Tibial nerve (tissue), 4 donors: ENCODE measurements around the gene ZBED4. TPM values are rescaled to one million over a fixed set of nuclear protein-coding genes. Genes with fewer than 3 reads are reported as not detected.

ENCODE experiments used
- DNase-seq, 2 donors: peaks; one replicate each; pipeline ENCODE4 v3.0.0-alpha.2; 2019; ENCODE audit warnings: low spot score in 2 of 2
- H3K27ac ChIP-seq, 4 donors: fragments of 200-600 bp; sonication (generic) in 3 of 4; one replicate each; pipeline ENCODE4 v1.5.1; 2017 to 2019; ENCODE audit warnings: mild to moderate bottlenecking in 1 of 4
- H3K27me3 ChIP-seq, 2 donors: fragments of 200-600 bp; sonication (generic) in 1 of 2; one replicate each; pipeline versions ENCODE4 v1.5.1 to v1.6.0; 2017 to 2019
- H3K36me3 ChIP-seq, 3 donors: fragments of 200-600 bp; sonication (generic); one replicate each; pipeline ENCODE4 v1.5.1; 2018 to 2019
- H3K4me1 ChIP-seq, 4 donors: fragments of 200-600 bp; sonication (generic) in 3 of 4; one replicate each; pipeline ENCODE4 v1.5.1; 2017 to 2019
- H3K4me3 ChIP-seq, 4 donors: fragments of 200-600 bp; sonication (generic) in 3 of 4; one replicate each; pipeline ENCODE4 v1.5.1; 2017 to 2019; ENCODE audit warnings: mild to moderate bottlenecking in 1 of 4, moderate library complexity in 1 of 4
- H3K9me3 ChIP-seq, 4 donors: fragments of 200-600 bp; sonication (generic) in 3 of 4; one replicate each; pipeline ENCODE4 v1.5.1; 2017 to 2019
- CTCF ChIP-seq, 5 experiments: fragments of 200-600 bp in 3 of 5; fragments of 450-650 bp in 2 of 5; sonication (generic) in 3 of 5; IDR thresholded peaks; one replicate each; pipeline ENCODE4 v1.5.1; 2016 to 2019; ENCODE audit warnings: antibody characterized with exemption in 5 of 5, mild to moderate bottlenecking in 3 of 5, moderate library complexity in 2 of 5
- EP300 ChIP-seq, 2 donors: sonication (generic); formaldehyde crosslinking; IDR thresholded peaks; one replicate each; pipeline ENCODE4 v1.6.1; 2017; ENCODE audit warnings: antibody characterized with exemption in 2 of 2, mild to moderate bottlenecking in 1 of 2
- POLR2A ChIP-seq, 2 donors: fragments of 450-650 bp; IDR thresholded peaks; one replicate each; pipeline ENCODE4 v1.6.1; 2017; ENCODE audit warnings: antibody characterized with exemption in 2 of 2, mild to moderate bottlenecking in 2 of 2, moderate library complexity in 2 of 2
- WGBS, 2 donors: methylation state at CpG; one replicate each; pipeline ENCODE4 v1.1.5; 2018; 5-methylcytosine and 5-hydroxymethylcytosine counted together
- total RNA-seq, 4 donors: library from RNA; depleted of rRNA; stranded (reverse); fragments of >200 nt; gene quantifications; one replicate each; pipeline ENCODE4 v1.1.0, GENCODE V29; 2016

ZBED4 gene
- total RNA-seq, 4 donors from 2014 or later, result 5.9 to 12.3 (median 7.3) TPM

- Histone ChIP-seq H3K27ac (no peak overlapping the region), H3K4me3 (no peak overlapping the region), H3K9me3 (peaks cover 0 to 15% (median 0%) of the 10 kb centered on the region in 4 donors), H3K27me3 (no peaks in the 10 kb centered on the region), H3K36me3 (peaks cover 0 to 87% (median 4%) of the 10 kb centered on the region in 3 donors), H3K4me1 (no peaks in the 10 kb centered on the region)
- WGBS, 2 donors, result 97 to 98% methylated on average over 35 of the region's 35 CpGs
- no peak for TF ChIP-seq CTCF (IDR thresholded peaks at IDR 0.05)
- no peak for TF ChIP-seq POLR2A (IDR thresholded peaks at IDR 0.05)
- no peak for TF ChIP-seq EP300 (IDR thresholded peaks at IDR 0.05)
- DNase-seq, result no peak
Observed at GRCh38 chr22:49885881-49886280, 32.2 kb downstream of the ZBED4 start.

GRCh38 chr22:49886346-49887063 lies 32.9 kb downstream of the ZBED4 start:
- Histone ChIP-seq H3K9me3 (peaks cover 0 to 14% (median 0%) of the 10 kb centered on the region in 4 donors), H3K27ac (no peak overlapping the region), H3K36me3 (peaks cover 0 to 88% (median 4%) of the 10 kb centered on the region in 3 donors), H3K4me3 (no peak overlapping the region), H3K27me3 (no peaks in the 10 kb centered on the region), H3K4me1 (no peaks in the 10 kb centered on the region)
- DNase-seq, result no peak
- WGBS, 2 donors, result 94 to 98% methylated on average over 30 to 41 of the region's 41 CpGs
- TF ChIP-seq POLR2A (IDR thresholded peaks at IDR 0.05) (no peak), EP300 (IDR thresholded peaks at IDR 0.05) (no peak)

- 97% methylated on average over 14 of the region's 14 CpGs for WGBS, 2 donors
- H3K27ac ChIP-seq, result no peak overlapping the region
- H3K4me1 ChIP-seq, result no peaks in the 10 kb centered on the region
- TF ChIP-seq CTCF (IDR thresholded peaks at IDR 0.05) (no peak), EP300 (IDR thresholded peaks at IDR 0.05) (no peak), POLR2A (IDR thresholded peaks at IDR 0.05) (no peak)
- H3K4me3 ChIP-seq, result no peak overlapping the region
- peaks cover 0 to 83% (median 4%) of the 10 kb centered on the region in 3 donors for H3K36me3 ChIP-seq
- peaks cover 0 to 14% (median 0%) of the 10 kb centered on the region in 4 donors for H3K9me3 ChIP-seq
- DNase-seq, result no peak
- no peaks in the 10 kb centered on the region for H3K27me3 ChIP-seq
Observed at GRCh38 chr22:49887064-49887451, 33.4 kb downstream of the ZBED4 start.

- H3K36me3 ChIP-seq, result peaks cover 0 to 88% (median 4%) of the 10 kb centered on the region in 3 donors
- no peaks in the 10 kb centered on the region for H3K4me1 ChIP-seq
- DNase-seq, result no peak
- no peaks in the 10 kb centered on the region for H3K27me3 ChIP-seq
- WGBS, 2 donors, result 93 to 96% methylated on average over 9 of the region's 9 CpGs
- peaks cover 0 to 14% (median 0%) of the 10 kb centered on the region in 4 donors for H3K9me3 ChIP-seq
- TF ChIP-seq CTCF (IDR thresholded peaks at IDR 0.05) (no peak), EP300 (IDR thresholded peaks at IDR 0.05) (no peak), POLR2A (IDR thresholded peaks at IDR 0.05) (no peak)
- H3K4me3 ChIP-seq, result no peak overlapping the region
- no peak overlapping the region for H3K27ac ChIP-seq
Observed at GRCh38 chr22:49887702-49888101, 34.1 kb downstream of the ZBED4 start.

- 96 to 98% methylated on average over 5 of the region's 5 CpGs for WGBS, 2 donors
- Histone ChIP-seq H3K4me1 (no peaks in the 10 kb centered on the region), H3K36me3 (peaks cover 0 to 82% (median 4%) of the 10 kb centered on the region in 3 donors), H3K9me3 (peaks cover 0 to 16% (median 0%) of the 10 kb centered on the region in 4 donors), H3K27ac (no peak overlapping the region), H3K27me3 (no peaks in the 10 kb centered on the region), H3K4me3 (no peak overlapping the region)
- TF ChIP-seq EP300 (IDR thresholded peaks at IDR 0.05) (no peak), CTCF (IDR thresholded peaks at IDR 0.05) (no peak), POLR2A (IDR thresholded peaks at IDR 0.05) (no peak)
- no peak for DNase-seq
Observed at GRCh38 chr22:49889071-49889470, 35.4 kb downstream of the ZBED4 start.
